ENCODE results near the gene GBP3. TPM values are rescaled to one million over a fixed set of nuclear protein-coding genes. Genes with fewer than 3 reads are reported as not detected.
"Not testable (repeated sequence)": the region's sequence is repeated elsewhere in the genome, so short reads cannot be mapped to it uniquely, and the experiment has no call there.

The GBP3 gene
- total RNA-seq, 1 experiment from 2014 or later = 0.08 TPM

GRCh38 chr1:88985032-88985431 is 37.6 kb downstream of the GBP3 start:
- in situ Hi-C loops (cut with HindIII; ENCODE audit: low pct_unique_long_range_greater_than_20kb, low sequenced_read_pairs) = no loop called here
- DNase-seq (ENCODE audit: low read depth, low spot score) = peak; percentile 97

GRCh38 chr1:88984569-88984968 is 38.1 kb downstream of the GBP3 start:
- in situ Hi-C loops (cut with HindIII; ENCODE audit: low pct_unique_long_range_greater_than_20kb, low sequenced_read_pairs) = no loop called here
- no peak for DNase-seq (ENCODE audit: low read depth, low spot score)

- DNase-seq (ENCODE audit: low read depth, low spot score) = peak; percentile 77
- in situ Hi-C loops (cut with HindIII; ENCODE audit: low pct_unique_long_range_greater_than_20kb, low sequenced_read_pairs) = no loop called here
These were observed 38.7 kb downstream of the GBP3 start for GRCh38 chr1:88983791-88984559.

GRCh38 chr1:88982055-88982454 is 40.6 kb downstream of the GBP3 start:
- DNase-seq (ENCODE audit: low read depth, low spot score) = no peak
- in situ Hi-C loops (cut with HindIII; ENCODE audit: low pct_unique_long_range_greater_than_20kb, low sequenced_read_pairs) = no loop called here

- in situ Hi-C loops (cut with HindIII; ENCODE audit: low pct_unique_long_range_greater_than_20kb, low sequenced_read_pairs); DNase-seq (ENCODE audit: low read depth, low spot score): not testable (repeated sequence)
These were observed 41.2 kb downstream of the GBP3 start for GRCh38 chr1:88981506-88981905.

GRCh38 chr1:88980870-88981269 is 41.8 kb downstream of the GBP3 start:
- no peak for DNase-seq (ENCODE audit: low read depth, low spot score)
- in situ Hi-C loops (cut with HindIII; ENCODE audit: low pct_unique_long_range_greater_than_20kb, low sequenced_read_pairs) = no loop called here

- in situ Hi-C loops (cut with HindIII; ENCODE audit: low pct_unique_long_range_greater_than_20kb, low sequenced_read_pairs) = no loop called here
- no peak for DNase-seq (ENCODE audit: low read depth, low spot score)
These were observed 42.9 kb downstream of the GBP3 start for GRCh38 chr1:88979749-88980116.

- in situ Hi-C loops (cut with HindIII; ENCODE audit: low pct_unique_long_range_greater_than_20kb, low sequenced_read_pairs) = no loop called here
These were observed 43.5 kb downstream of the GBP3 start for GRCh38 chr1:88979054-88979748.

GRCh38 chr1:88976235-88976634 is 46.4 kb downstream of the GBP3 start:
- DNase-seq (ENCODE audit: low read depth, low spot score) = no peak
- in situ Hi-C loops (cut with HindIII; ENCODE audit: low pct_unique_long_range_greater_than_20kb, low sequenced_read_pairs) = no loop called here

More at GRCh38 chr1:88979054-88979748, 43.5 kb downstream of the GBP3 start:
- DNase-seq (ENCODE audit: low read depth, low spot score) = no peak

- in situ Hi-C loops (cut with HindIII; ENCODE audit: low pct_unique_long_range_greater_than_20kb, low sequenced_read_pairs) = not testable (repeated sequence)
These were observed 48.0 kb downstream of the GBP3 start for GRCh38 chr1:88974616-88975172.

GRCh38 chr1:88973520-88974137 is 49.0 kb downstream of the GBP3 start:
- DNase-seq (ENCODE audit: low read depth, low spot score) = peak; percentile 57
- in situ Hi-C loops (cut with HindIII; ENCODE audit: low pct_unique_long_range_greater_than_20kb, low sequenced_read_pairs) = no loop called here

More at GRCh38 chr1:88974616-88975172, 48.0 kb downstream of the GBP3 start:
- DNase-seq (ENCODE audit: low read depth, low spot score) = not testable (repeated sequence)

GRCh38 chr1:88961647-88962275 is 60.9 kb downstream of the GBP3 start:
- in situ Hi-C loops (cut with HindIII; ENCODE audit: low pct_unique_long_range_greater_than_20kb, low sequenced_read_pairs) = no loop called here
- DNase-seq (ENCODE audit: low read depth, low spot score) = no peak

- in situ Hi-C loops (cut with HindIII; ENCODE audit: low pct_unique_long_range_greater_than_20kb, low sequenced_read_pairs) = no loop called here
- no peak for DNase-seq (ENCODE audit: low read depth, low spot score)
These were observed 61.6 kb downstream of the GBP3 start for GRCh38 chr1:88961081-88961480.

Small RNA genes lying within 50 kb of the gene (small RNA-seq; reads per million reads assigned to genes)
- gene RF00019 = 0 reads per million in 2 experiments

Other genes with a start within 250 kb of the GBP3 start
- gene GTF2B, start 131.3 kb downstream of the GBP3 start, total RNA-seq (2014; rRNA removed; shearing (Covaris generic)) = 76.4 and 78.1 TPM in 2 replicates
- 17.6 and 20.0 TPM in 2 replicates for gene KYAT3, start 30.2 kb downstream of the GBP3 start, total RNA-seq (2014; rRNA removed; shearing (Covaris generic))
- 9.7 and 10.8 TPM in 2 replicates for gene RBMXL1, start 30.2 kb downstream of the GBP3 start, total RNA-seq (2014; rRNA removed; shearing (Covaris generic))
- 0.29 and 0.83 TPM in 2 replicates for gene GBP1, start 42.3 kb upstream of the GBP3 start, total RNA-seq (2014; rRNA removed; shearing (Covaris generic))
- 1.4 and 3.4 TPM in 2 replicates for gene GBP2, start 103.2 kb upstream of the GBP3 start, total RNA-seq (2014; rRNA removed; shearing (Covaris generic))
- gene GBP7, start 153.1 kb upstream of the GBP3 start, total RNA-seq (2014; rRNA removed; shearing (Covaris generic)) = not detected in 2 replicates
- gene GBP4, start 176.1 kb upstream of the GBP3 start, total RNA-seq (2014; rRNA removed; shearing (Covaris generic)) = 0.03 TPM in 2 replicates
- not detected in 2 replicates for gene GBP5, start 250.0 kb upstream of the GBP3 start, total RNA-seq (2014; rRNA removed; shearing (Covaris generic))

All from SK-MEL-5 (cell line).